ENCODE measurements around the gene ZNF630.

DNA sequence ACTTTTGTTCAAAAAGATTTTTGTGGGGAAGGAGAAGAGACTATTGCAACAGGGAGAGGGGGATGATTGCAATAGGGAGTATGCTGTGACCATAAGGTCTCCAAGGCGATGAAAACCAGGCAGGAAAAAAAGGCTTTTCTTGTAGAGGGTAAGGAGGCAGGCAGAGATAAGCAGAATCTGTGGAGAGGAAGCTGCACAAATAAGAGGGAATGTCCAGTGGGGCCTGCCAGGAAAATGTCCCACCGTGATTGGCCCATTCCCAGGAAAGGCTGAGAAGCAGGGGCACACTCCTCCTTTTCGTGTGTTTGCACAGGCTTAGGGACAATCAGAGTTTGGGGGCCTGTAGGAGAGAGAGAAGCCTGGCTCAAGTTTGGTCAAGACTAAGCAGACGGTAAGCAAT, 35.5 kb downstream of the ZNF630 start:
- TF ChIP-seq EP300 (IDR thresholded peaks at IDR 0.05) (no peak), POLR2A (IDR thresholded peaks at IDR 0.05) (no peak), POLR2AphosphoS5 (IDR thresholded peaks at IDR 0.05) (no peak)
- TF ChIP-seq, protein P1, sequence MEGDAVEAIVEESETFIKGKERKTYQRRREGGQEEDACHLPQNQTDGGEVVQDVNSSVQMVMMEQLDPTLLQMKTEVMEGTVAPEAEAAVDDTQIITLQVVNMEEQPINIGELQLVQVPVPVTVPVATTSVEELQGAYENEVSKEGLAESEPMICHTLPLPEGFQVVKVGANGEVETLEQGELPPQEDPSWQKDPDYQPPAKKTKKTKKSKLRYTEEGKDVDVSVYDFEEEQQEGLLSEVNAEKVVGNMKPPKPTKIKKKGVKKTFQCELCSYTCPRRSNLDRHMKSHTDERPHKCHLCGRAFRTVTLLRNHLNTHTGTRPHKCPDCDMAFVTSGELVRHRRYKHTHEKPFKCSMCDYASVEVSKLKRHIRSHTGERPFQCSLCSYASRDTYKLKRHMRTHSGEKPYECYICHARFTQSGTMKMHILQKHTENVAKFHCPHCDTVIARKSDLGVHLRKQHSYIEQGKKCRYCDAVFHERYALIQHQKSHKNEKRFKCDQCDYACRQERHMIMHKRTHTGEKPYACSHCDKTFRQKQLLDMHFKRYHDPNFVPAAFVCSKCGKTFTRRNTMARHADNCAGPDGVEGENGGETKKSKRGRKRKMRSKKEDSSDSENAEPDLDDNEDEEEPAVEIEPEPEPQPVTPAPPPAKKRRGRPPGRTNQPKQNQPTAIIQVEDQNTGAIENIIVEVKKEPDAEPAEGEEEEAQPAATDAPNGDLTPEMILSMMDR (IDR thresholded peaks at IDR 0.05), result no peak
